IMR-90 (cell line): ENCODE measurements around the gene NOS3. TPM values are rescaled to one million over a fixed set of nuclear protein-coding genes. Genes with fewer than 3 reads are reported as not detected.

ENCODE experiments used
- ATAC-seq: fragments of 200-7000 bp; cut with Tn5 transposase; 2 replicates; pipeline ENCODE4 v1.9.1; 2020; ENCODE audit warnings: low read depth, mild to moderate bottlenecking, moderate library complexity
- BruUV-seq: library from RNA; stranded (reverse); fragments of 400-500 nt; replicated peaks from 2 replicates; lab custom pipeline; 2021; lab: Mats Ljungman, UMichigan
- CTCF ChIA-PET: fragments of 300-600 bp; formaldehyde crosslinking; extraction: SDS; loops from one replicate; lab custom pipeline; 2021; ENCODE audit warnings: antibody characterized with exemption; lab: Yijun Ruan, JAX
- POLR2A ChIA-PET: fragments of 300-600 bp; sonication (Branson Sonifier 250); formaldehyde crosslinking; loops from one replicate; lab custom pipeline; 2022; ENCODE audit warnings: antibody characterized with exemption; ENCODE audit not compliant: unreplicated experiment; lab: Charles Lee
- DNase-seq: peaks from one replicate; pipeline ENCODE4 v3.0.0; 2013
- H2AFZ ChIP-seq: replicated peaks from 2 replicates; pipeline ENCODE3; 2013; ENCODE audit warnings: low read length, mild to moderate bottlenecking; ENCODE audit not compliant: poor library complexity
- H2AK5ac ChIP-seq: 2 replicates; pipeline ENCODE4 v1.6.1; 2013; ENCODE audit warnings: low read depth, low read length, inconsistent platforms
- H2AK9ac ChIP-seq: replicated peaks from 2 replicates; pipeline ENCODE3; 2013; ENCODE audit warnings: mild to moderate bottlenecking, low read depth, low read length, moderate library complexity; ENCODE audit not compliant: poor library complexity
- H2BK120ac ChIP-seq: 2 replicates; pipeline ENCODE4 v1.6.1; 2013; ENCODE audit warnings: low read depth, low read length, inconsistent platforms
- H2BK15ac ChIP-seq: 3 replicates; pipeline ENCODE4 v1.6.1; 2013; ENCODE audit warnings: low read depth, low read length, inconsistent platforms
- H2BK20ac ChIP-seq: 2 replicates; pipeline ENCODE4 v1.6.1; 2013; ENCODE audit warnings: low read depth, mild to moderate bottlenecking, inconsistent platforms, low read length, moderate library complexity
- H2BK5ac ChIP-seq: 2 replicates; pipeline ENCODE4 v1.6.1; 2013; ENCODE audit warnings: mild to moderate bottlenecking, low read depth, low read length, inconsistent platforms; ENCODE audit not compliant: poor library complexity, severe bottlenecking
- H3K14ac ChIP-seq: replicated peaks from 2 replicates; pipeline ENCODE4 v1.6.1; 2013; ENCODE audit warnings: low read depth, low read length, inconsistent platforms
- H3K18ac ChIP-seq: 2 replicates; pipeline ENCODE4 v1.6.1; 2013; ENCODE audit warnings: low read depth, low read length, control low read depth
- H3K23ac ChIP-seq: 2 replicates; pipeline ENCODE4 v1.6.1; 2013; ENCODE audit warnings: low read depth, low read length, inconsistent platforms
- H3K27ac ChIP-seq: 2 replicates; pipeline ENCODE4 v1.5.1; 2013; ENCODE audit warnings: mild to moderate bottlenecking, control low read depth, low read length; ENCODE audit not compliant: insufficient read depth
- H3K27me3 ChIP-seq: 2 replicates; pipeline ENCODE4 v1.6.1; 2013; ENCODE audit warnings: low read length; ENCODE audit not compliant: control insufficient read depth, insufficient read depth
- H3K36me3 ChIP-seq: 2 replicates; pipeline ENCODE4 v1.6.1; 2013; ENCODE audit warnings: low read length, mixed read lengths; ENCODE audit not compliant: control insufficient read depth, insufficient read depth
- H3K4ac ChIP-seq: 2 replicates; pipeline ENCODE4 v1.6.1; 2013; ENCODE audit warnings: low read depth, low read length, inconsistent platforms
- H3K4me1 ChIP-seq: 2 replicates; pipeline ENCODE4 v1.6.1; 2013; ENCODE audit warnings: low read length, mixed read lengths; ENCODE audit not compliant: control insufficient read depth, insufficient read depth
- H3K4me2 ChIP-seq: 2 replicates; pipeline ENCODE4 v1.6.1; 2013; ENCODE audit warnings: low read depth, mild to moderate bottlenecking, control low read depth, low read length, moderate library complexity
- H3K4me3 ChIP-seq: 2 replicates; pipeline ENCODE4 v1.5.1; 2013; ENCODE audit warnings: low read depth, mild to moderate bottlenecking, control low read depth, low read length, moderate library complexity; ENCODE audit not compliant: insufficient read depth
- H3K56ac ChIP-seq: 2 replicates; pipeline ENCODE4 v1.6.1; 2013; ENCODE audit warnings: low read length, inconsistent platforms; ENCODE audit not compliant: insufficient read depth; ENCODE audit errors: extremely low read depth
- H3K79me1 ChIP-seq, 2 experiments: 2 replicates each; pipeline ENCODE4 v1.6.1; 2013; ENCODE audit warnings: low read length in 2 of 2, inconsistent platforms in 1 of 2, low read depth in 1 of 2
- H3K9ac ChIP-seq: 2 replicates; pipeline ENCODE4 v1.6.1; 2013; ENCODE audit warnings: low read depth, low read length, control low read depth
- H3K9me1 ChIP-seq: 2 replicates; pipeline ENCODE4 v1.6.1; 2013; ENCODE audit warnings: low read length, inconsistent platforms; ENCODE audit not compliant: insufficient read depth
- H3K9me3 ChIP-seq: 2 replicates; pipeline ENCODE4 v1.6.1; 2013; ENCODE audit warnings: low read length; ENCODE audit not compliant: control insufficient read depth, insufficient read depth
- H4K20me1 ChIP-seq: 2 replicates; pipeline ENCODE4 v1.6.1; 2013; ENCODE audit warnings: low read length, inconsistent platforms; ENCODE audit not compliant: insufficient read depth
- H4K5ac ChIP-seq: 2 replicates; pipeline ENCODE4 v1.6.1; 2013; ENCODE audit warnings: mild to moderate bottlenecking, low read depth, low read length, control low read depth
- H4K8ac ChIP-seq, 2 experiments: 2 replicates each; pipeline ENCODE4 v1.6.1; 2013; ENCODE audit warnings: low read depth in 2 of 2, low read length in 2 of 2, control low read depth in 1 of 2, inconsistent platforms in 1 of 2
- H4K91ac ChIP-seq: 2 replicates; pipeline ENCODE4 v1.6.1; 2013; ENCODE audit warnings: low read depth, low read length, inconsistent platforms; ENCODE audit not compliant: insufficient read depth
- BHLHE40 ChIP-seq: fragments of 150-350 bp; IDR thresholded peaks from 2 replicates; pipeline ENCODE4 v1.6.1; 2016; ENCODE audit warnings: mild to moderate bottlenecking, low read depth, low read length
- CEBPB ChIP-seq: IDR thresholded peaks from 2 replicates; pipeline ENCODE4 v1.6.1; 2012; ENCODE audit warnings: low read depth, low read length, improper control_type of control experiment
- FOS ChIP-seq: fragments of 150-350 bp; IDR thresholded peaks from 2 replicates; pipeline ENCODE4 v1.6.1; 2016; ENCODE audit warnings: low read depth, low read length
- MAFK ChIP-seq: IDR thresholded peaks from 2 replicates; pipeline ENCODE4 v1.6.1; 2012; ENCODE audit warnings: low read depth, low read length, improper control_type of control experiment
- MAZ ChIP-seq: IDR thresholded peaks from 2 replicates; pipeline ENCODE4 v1.6.1; 2012; ENCODE audit warnings: low read depth, mild to moderate bottlenecking, low read length, improper control_type of control experiment, moderate library complexity, borderline replicate concordance
- MXI1 ChIP-seq: IDR thresholded peaks from 2 replicates; pipeline ENCODE4 v1.6.1; 2012; ENCODE audit warnings: low read depth, mild to moderate bottlenecking, low read length, moderate library complexity, borderline replicate concordance
- NFE2L2 ChIP-seq: fragments of 150-350 bp; IDR thresholded peaks from 2 replicates; pipeline ENCODE4 v1.6.1; 2016; ENCODE audit warnings: low read depth, mild to moderate bottlenecking, low read length
- POLR2A ChIP-seq: IDR thresholded peaks from 2 replicates; pipeline ENCODE4 v1.6.1; 2012; ENCODE audit warnings: mild to moderate bottlenecking, low read depth, low read length
- RAD21 ChIP-seq: IDR thresholded peaks from 2 replicates; pipeline ENCODE4 v1.6.1; 2012; ENCODE audit warnings: low read length, improper control_type of control experiment
- RCOR1 ChIP-seq: IDR thresholded peaks from 2 replicates; pipeline ENCODE4 v1.6.1; 2012; ENCODE audit warnings: mild to moderate bottlenecking, low read length, improper control_type of control experiment; ENCODE audit not compliant: insufficient replicate concordance
- RFX5 ChIP-seq: IDR thresholded peaks from 2 replicates; pipeline ENCODE4 v1.8.0; 2012; ENCODE audit warnings: low read depth, mild to moderate bottlenecking, low read length, moderate library complexity
- SMC3 ChIP-seq: fragments of 150-350 bp; IDR thresholded peaks from 2 replicates; pipeline ENCODE4 v1.6.1; 2016; ENCODE audit warnings: low read depth, mild to moderate bottlenecking, antibody characterized with exemption, low read length, moderate library complexity
- USF2 ChIP-seq: fragments of 150-350 bp; IDR thresholded peaks from 2 replicates; pipeline ENCODE4 v1.6.1; 2017; ENCODE audit warnings: mild to moderate bottlenecking, antibody characterized with exemption, low read length, low read depth
- WGBS, 2 experiments: methylation state at CpG; one replicate each; pipeline versions ENCODE4 v1.1.5 to v1.1.7; 2013; ENCODE audit warnings: missing lambda C conversion rate in 2 of 2; ENCODE audit not compliant: insufficient read length in 1 of 2; ENCODE audit errors: extremely low coverage in 2 of 2; 5-methylcytosine and 5-hydroxymethylcytosine counted together
- dilution Hi-C: fragments of 300-500 bp; cut with HindIII; formaldehyde crosslinking; loops from one replicate; pipeline ENCODE4 v1.14.3; 2018; ENCODE audit warnings: low sequenced_read_pairs; ENCODE audit not compliant: unreplicated experiment
- in situ Hi-C: fragments of 300-500 bp; cut with MboI; formaldehyde crosslinking; loops from 3 replicates; pipeline ENCODE4 v1.14.3; 2019; ENCODE audit warnings: low sequenced_read_pairs, inconsistent platforms, mixed read lengths
- intact Hi-C: fragments of 100-400 bp; cut with micrococcal nuclease; formaldehyde crosslinking; loops from 2 replicates; pipeline ENCODE4 v1.10.0; 2022
- polyA plus RNA-seq, 3 experiments: library from polyadenylated mRNA; depleted of rRNA; stranded (reverse); fragments of >200 nt; gene quantifications; 2 replicates each; pipeline ENCODE4 v1.2.3, GENCODE V29; 2012; ENCODE audit warnings: low replicate concordance in 1 of 3
- total RNA-seq: library from RNA; depleted of rRNA; stranded (reverse); fragments of >200 nt; gene quantifications from 2 replicates; pipeline ENCODE4 v1.2.3, GENCODE V29; 2012
- TF ChIP-seq, protein P1 (sequence below): fragments of 150-350 bp; IDR thresholded peaks from 2 replicates; pipeline ENCODE4 v1.6.1; 2016; ENCODE audit warnings: low read depth, mild to moderate bottlenecking, low read length, moderate library complexity, borderline replicate concordance

Gene NOS3
- total and polyA plus RNA-seq, 2 of the 4 experiments (the other 2 are of a cell fraction) = 0.72 to 2.0 TPM

DNA sequence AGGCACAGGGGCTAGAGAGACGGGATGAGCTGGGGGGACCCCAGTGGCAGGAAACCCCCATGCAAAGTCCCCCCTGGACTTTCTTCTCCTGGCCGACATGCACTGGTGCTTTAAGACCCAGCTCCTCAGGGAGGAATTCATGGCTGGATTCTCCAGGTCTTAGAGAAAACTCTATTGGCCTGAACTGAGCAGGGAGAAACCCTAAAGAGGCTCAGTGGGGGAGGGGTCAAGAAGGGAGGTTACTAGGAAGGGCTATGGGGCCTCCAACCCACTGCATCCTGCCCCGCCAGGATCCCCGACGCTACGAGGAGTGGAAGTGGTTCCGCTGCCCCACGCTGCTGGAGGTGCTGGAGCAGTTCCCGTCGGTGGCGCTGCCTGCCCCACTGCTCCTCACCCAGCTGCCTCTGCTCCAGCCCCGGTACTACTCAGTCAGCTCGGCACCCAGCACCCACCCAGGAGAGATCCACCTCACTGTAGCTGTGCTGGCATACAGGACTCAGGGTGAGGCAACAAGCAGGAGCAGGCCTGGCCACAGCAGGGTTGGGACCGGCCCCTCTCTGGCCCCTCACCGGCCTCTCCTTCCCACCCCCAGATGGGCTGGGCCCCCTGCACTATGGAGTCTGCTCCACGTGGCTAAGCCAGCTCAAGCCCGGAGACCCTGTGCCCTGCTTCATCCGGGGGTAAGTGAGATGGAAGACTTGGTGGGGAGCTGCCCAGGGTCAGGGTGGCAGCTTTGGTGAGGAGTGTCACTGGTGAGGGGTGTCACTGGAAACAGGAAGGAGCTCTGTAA lies 19.7 kb downstream of the NOS3 start:
- ChIA-PET POLR2A (no interaction called here), CTCF (interaction anchor here (1.1 kb wide), 1 partner anchor 18 kb away, joined by 3 read pairs; the partner anchor contains the start of gene ABCB8)
- no peaks in the 10 kb centered on the region for H3K9me1 ChIP-seq
- no peaks in the 10 kb centered on the region for H3K36me3 ChIP-seq
- H3K23ac ChIP-seq = 0 out of 2 replicates have a peak overlapping the region, but pooled peaks have one; percentile 33
- DNase-seq (peak; percentile 23), ATAC-seq (peak; percentile 50)
- BruUV-seq = no TSS peak
- no peaks in the 10 kb centered on the region for H3K9me3 ChIP-seq
- 0 out of 2 replicates have a peak overlapping the region, but pooled peaks have one; percentile 12 for H3K9ac ChIP-seq
- H2BK20ac ChIP-seq = no peak overlapping the region
- no peak overlapping the region for H2BK5ac ChIP-seq
- H3K14ac ChIP-seq = no peak overlapping the region; the same call in 1 of the 2 replicates
- intact Hi-C loops (loop anchor here (5.0 kb wide), 1 partner anchor 102 kb away; no protein-coding TSS in a partner anchor), dilution Hi-C loops (no loop called here), in situ Hi-C loops (no loop called here)
- H2BK15ac ChIP-seq = 0 out of 3 replicates have a peak overlapping the region, but pooled peaks have one; percentile 15
- H3K4me1 ChIP-seq = peaks cover 9% of the 10 kb centered on the region; the same call in 1 of the 2 replicates
- no peak overlapping the region; the same call in 1 of the 2 replicates for H4K5ac ChIP-seq
- no peak overlapping the region for H3K4me2 ChIP-seq
- H3K27me3 ChIP-seq = peaks cover 17% of the 10 kb centered on the region
- no peak overlapping the region for H4K8ac ChIP-seq
- H4K20me1 ChIP-seq = no peaks in the 10 kb centered on the region
- 29% methylated on average over 14 of the region's 18 CpGs; no CpG with 5 or more reads in 1 of the 2 experiments for WGBS, 2 experiments
- H2AK5ac ChIP-seq = no peak overlapping the region
- H4K91ac ChIP-seq = no peak overlapping the region
- no peak overlapping the region for H3K56ac ChIP-seq
- no peaks in the 10 kb centered on the region for H3K79me1 ChIP-seq
- no peak overlapping the region for H3K4ac ChIP-seq
- no peak overlapping the region for H3K4me3 ChIP-seq
- no peak overlapping the region for H3K27ac ChIP-seq
- H2AFZ ChIP-seq = peak overlapping the region; percentile 57
- H2AK9ac ChIP-seq = peak overlapping the region; percentile 37
- no peak overlapping the region for H3K18ac ChIP-seq
- H2BK120ac ChIP-seq = no peak overlapping the region
- TF ChIP-seq, protein P1, sequence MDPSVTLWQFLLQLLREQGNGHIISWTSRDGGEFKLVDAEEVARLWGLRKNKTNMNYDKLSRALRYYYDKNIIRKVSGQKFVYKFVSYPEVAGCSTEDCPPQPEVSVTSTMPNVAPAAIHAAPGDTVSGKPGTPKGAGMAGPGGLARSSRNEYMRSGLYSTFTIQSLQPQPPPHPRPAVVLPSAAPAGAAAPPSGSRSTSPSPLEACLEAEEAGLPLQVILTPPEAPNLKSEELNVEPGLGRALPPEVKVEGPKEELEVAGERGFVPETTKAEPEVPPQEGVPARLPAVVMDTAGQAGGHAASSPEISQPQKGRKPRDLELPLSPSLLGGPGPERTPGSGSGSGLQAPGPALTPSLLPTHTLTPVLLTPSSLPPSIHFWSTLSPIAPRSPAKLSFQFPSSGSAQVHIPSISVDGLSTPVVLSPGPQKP = no peak
- TF ChIP-seq MXI1 (no peak), SMC3 (no peak), BHLHE40 (no peak), FOS (no peak), RCOR1 (no peak), RAD21 (no peak), RFX5 (no peak), MAZ (no peak), USF2 (no peak), CEBPB (no peak), MAFK (no peak), NFE2L2 (no peak), POLR2A (no peak)
